GM12801 (cell line): ENCODE data around the gene N4BP3.

Experiments
- CTCF ChIP-seq: IDR thresholded peaks from one replicate; pipeline ENCODE4 v1.5.1; 2011; ENCODE audit warnings: control low read depth; ENCODE audit not compliant: insufficient read length; ENCODE audit errors: extremely low read depth

The N4BP3 gene

GRCh38 chr5:178125253-178125906 is 12.0 kb downstream of the N4BP3 start:
- no peak for TF ChIP-seq CTCF

GRCh38 chr5:178126556-178126955 is 13.2 kb downstream of the N4BP3 start:
- TF ChIP-seq CTCF = no peak

GRCh38 chr5:178129296-178129695 is 16.0 kb downstream of the N4BP3 start:
- TF ChIP-seq CTCF = no peak

- TF ChIP-seq CTCF = no peak
Measured at GRCh38 chr5:178130576-178131445, 17.5 kb downstream of the N4BP3 start, which contains the start of gene RMND5B. RMND5B (plus strand) TSS chr5:178131014; CDS start chr5:178138120, 7,106 bp downstream.

GRCh38 chr5:178131446-178131996 is 18.2 kb downstream of the N4BP3 start:
- TF ChIP-seq CTCF = no peak

GRCh38 chr5:178136990-178137389 is 23.7 kb downstream of the N4BP3 start:
- TF ChIP-seq CTCF = no peak

- TF ChIP-seq CTCF = no peak
Measured at GRCh38 chr5:178137991-178138390, 24.7 kb downstream of the N4BP3 start.
